Testis (tissue), 3 donors: ENCODE measurements around the gene ZDHHC7. TPM values are rescaled to one million over a fixed set of nuclear protein-coding genes. Genes with fewer than 3 reads are reported as not detected.
"Not testable (repeated sequence)": the region's sequence is repeated elsewhere in the genome, so short reads cannot be mapped to it uniquely, and the experiment has no call there.

Experiments used
- DNase-seq: peaks from one replicate; pipeline ENCODE4 v3.0.0-alpha.2; 2019
- H3K27ac ChIP-seq, 2 donors: fragments of 200-600 bp; sonication (generic); one replicate each; pipeline ENCODE4 v1.5.1; 2019
- H3K27me3 ChIP-seq: fragments of 200-600 bp; sonication (generic); one replicate; pipeline ENCODE4 v1.5.1; 2019
- H3K36me3 ChIP-seq: fragments of 200-600 bp; sonication (generic); one replicate; pipeline ENCODE4 v1.5.1; 2017; ENCODE audit warnings: low read depth; ENCODE audit errors: missing control alignments
- H3K4me1 ChIP-seq: fragments of 200-600 bp; sonication (generic); one replicate; pipeline ENCODE4 v1.5.1; 2019
- H3K4me3 ChIP-seq, 2 donors: fragments of 200-600 bp; sonication (generic); one replicate each; pipeline ENCODE4 v1.5.1; 2017 to 2019
- H3K9me3 ChIP-seq: fragments of 200-600 bp; sonication (generic); one replicate; pipeline ENCODE4 v1.5.1; 2017
- POLR2A ChIP-seq: fragments of 450-650 bp; IDR thresholded peaks from one replicate; pipeline ENCODE4 v1.6.1; 2017; ENCODE audit warnings: antibody characterized with exemption, mild to moderate bottlenecking, moderate library complexity
- WGBS, 2 donors: methylation state at CpG; one replicate each; pipeline ENCODE4 v1.1.5; 2018; 5-methylcytosine and 5-hydroxymethylcytosine counted together
- intact Hi-C: fragments of 100-400 bp; cut with DNase I; formaldehyde crosslinking; loops from one replicate; pipeline ENCODE4 v1.15.1; 2023; ENCODE audit warnings: low total_unique reads
- polyA plus RNA-seq: library from polyadenylated mRNA; stranded (reverse); fragments of 350-450 nt; fragmentation: Illumina TruSeq; extraction: RNeasy Lipid Tissue Mini Kit (QIAGEN cat#74804); gene quantifications from one replicate; pipeline ENCODE4 v1.2.3, GENCODE V29; 2014; ENCODE audit warnings: low read depth, low replicate concordance; ENCODE audit not compliant: insufficient read depth
- total RNA-seq, 2 donors: library from RNA; depleted of rRNA; stranded (reverse); fragments of >200 nt; gene quantifications; one replicate each; pipeline ENCODE4 v1.2.3, GENCODE V29; 2016
- TF ChIP-seq, protein P1 (sequence below), 3 experiments: fragments of 450-650 bp in 2 of 3; fragments of 200-600 bp in 1 of 3; sonication (generic) in 1 of 3; IDR thresholded peaks; one replicate each; pipeline ENCODE4 v1.5.1; 2016 to 2019; ENCODE audit warnings: antibody characterized with exemption in 3 of 3, mild to moderate bottlenecking in 2 of 3, moderate library complexity in 1 of 3

ZDHHC7 gene
- total and polyA plus RNA-seq, 3 donors from 2014 or later: 29.4 to 42.7 (median 35.0) TPM

DNA sequence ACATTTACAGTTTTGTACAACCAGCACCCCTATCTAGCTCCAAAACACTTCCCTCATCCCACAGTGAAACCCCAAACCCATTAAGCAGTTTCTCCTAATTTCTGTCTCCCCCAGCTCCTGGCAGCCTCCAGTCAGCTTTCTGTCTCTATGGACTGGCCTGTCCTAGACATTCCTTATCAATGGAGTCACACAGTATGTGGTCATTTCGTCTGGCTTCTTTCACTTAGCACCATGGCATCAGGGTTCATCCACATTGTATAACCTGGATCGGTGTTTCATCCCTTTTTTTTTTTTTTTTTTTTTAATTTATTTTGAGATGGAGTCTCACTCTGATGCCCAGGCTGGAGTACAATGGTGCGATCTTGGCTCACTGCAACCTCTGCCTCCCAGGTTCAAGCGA, 68.5 kb downstream of the ZDHHC7 start:
- Histone ChIP-seq H3K9me3 (no peaks in the 10 kb centered on the region), H3K27me3 (no peaks in the 10 kb centered on the region), H3K4me3 (no peak overlapping the region), H3K4me1 (peaks cover 7% of the 10 kb centered on the region), H3K36me3 (no peaks in the 10 kb centered on the region), H3K27ac (no peak overlapping the region)
- TF ChIP-seq POLR2A: no peak
- TF ChIP-seq, protein P1, sequence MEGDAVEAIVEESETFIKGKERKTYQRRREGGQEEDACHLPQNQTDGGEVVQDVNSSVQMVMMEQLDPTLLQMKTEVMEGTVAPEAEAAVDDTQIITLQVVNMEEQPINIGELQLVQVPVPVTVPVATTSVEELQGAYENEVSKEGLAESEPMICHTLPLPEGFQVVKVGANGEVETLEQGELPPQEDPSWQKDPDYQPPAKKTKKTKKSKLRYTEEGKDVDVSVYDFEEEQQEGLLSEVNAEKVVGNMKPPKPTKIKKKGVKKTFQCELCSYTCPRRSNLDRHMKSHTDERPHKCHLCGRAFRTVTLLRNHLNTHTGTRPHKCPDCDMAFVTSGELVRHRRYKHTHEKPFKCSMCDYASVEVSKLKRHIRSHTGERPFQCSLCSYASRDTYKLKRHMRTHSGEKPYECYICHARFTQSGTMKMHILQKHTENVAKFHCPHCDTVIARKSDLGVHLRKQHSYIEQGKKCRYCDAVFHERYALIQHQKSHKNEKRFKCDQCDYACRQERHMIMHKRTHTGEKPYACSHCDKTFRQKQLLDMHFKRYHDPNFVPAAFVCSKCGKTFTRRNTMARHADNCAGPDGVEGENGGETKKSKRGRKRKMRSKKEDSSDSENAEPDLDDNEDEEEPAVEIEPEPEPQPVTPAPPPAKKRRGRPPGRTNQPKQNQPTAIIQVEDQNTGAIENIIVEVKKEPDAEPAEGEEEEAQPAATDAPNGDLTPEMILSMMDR (IDR thresholded peaks at IDR 0.05): no peak
- DNase-seq: no peak
- intact Hi-C loops: no loop called here
- 94 to 96% methylated on average over 4 of the region's 4 CpGs for WGBS, 2 donors

DNA sequence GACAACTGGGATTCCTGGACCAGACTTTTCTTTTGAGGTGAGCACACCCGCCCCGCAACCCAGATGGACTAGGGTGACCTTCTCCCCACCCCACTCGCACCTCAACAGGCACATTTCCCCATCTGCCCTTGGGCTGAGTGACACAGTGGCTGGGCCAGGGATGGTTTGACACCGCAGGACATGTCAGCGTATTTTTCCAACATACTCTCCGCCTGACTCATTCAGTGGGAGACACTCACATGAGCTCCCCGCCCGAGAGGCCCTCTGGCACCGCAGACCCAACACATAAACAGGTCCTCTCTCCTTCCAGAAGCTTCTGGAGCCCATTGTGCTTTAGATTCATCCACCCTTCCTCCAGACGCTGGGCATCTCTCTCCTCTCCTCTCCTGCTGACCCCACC, 69.4 kb downstream of the ZDHHC7 start:
- TF ChIP-seq POLR2A: no peak
- TF ChIP-seq, protein P1 (IDR thresholded peaks at IDR 0.05): no peak
- H3K27ac ChIP-seq: no peak overlapping the region
- no peak for DNase-seq
- intact Hi-C loops: no loop called here
- WGBS, 2 donors: 89 to 91% methylated on average over 10 of the region's 10 CpGs
- H3K4me3 ChIP-seq: no peak overlapping the region
- no peaks in the 10 kb centered on the region for H3K9me3 ChIP-seq
- H3K36me3 ChIP-seq: no peaks in the 10 kb centered on the region
- peaks cover 7% of the 10 kb centered on the region for H3K4me1 ChIP-seq
- no peaks in the 10 kb centered on the region for H3K27me3 ChIP-seq

DNA sequence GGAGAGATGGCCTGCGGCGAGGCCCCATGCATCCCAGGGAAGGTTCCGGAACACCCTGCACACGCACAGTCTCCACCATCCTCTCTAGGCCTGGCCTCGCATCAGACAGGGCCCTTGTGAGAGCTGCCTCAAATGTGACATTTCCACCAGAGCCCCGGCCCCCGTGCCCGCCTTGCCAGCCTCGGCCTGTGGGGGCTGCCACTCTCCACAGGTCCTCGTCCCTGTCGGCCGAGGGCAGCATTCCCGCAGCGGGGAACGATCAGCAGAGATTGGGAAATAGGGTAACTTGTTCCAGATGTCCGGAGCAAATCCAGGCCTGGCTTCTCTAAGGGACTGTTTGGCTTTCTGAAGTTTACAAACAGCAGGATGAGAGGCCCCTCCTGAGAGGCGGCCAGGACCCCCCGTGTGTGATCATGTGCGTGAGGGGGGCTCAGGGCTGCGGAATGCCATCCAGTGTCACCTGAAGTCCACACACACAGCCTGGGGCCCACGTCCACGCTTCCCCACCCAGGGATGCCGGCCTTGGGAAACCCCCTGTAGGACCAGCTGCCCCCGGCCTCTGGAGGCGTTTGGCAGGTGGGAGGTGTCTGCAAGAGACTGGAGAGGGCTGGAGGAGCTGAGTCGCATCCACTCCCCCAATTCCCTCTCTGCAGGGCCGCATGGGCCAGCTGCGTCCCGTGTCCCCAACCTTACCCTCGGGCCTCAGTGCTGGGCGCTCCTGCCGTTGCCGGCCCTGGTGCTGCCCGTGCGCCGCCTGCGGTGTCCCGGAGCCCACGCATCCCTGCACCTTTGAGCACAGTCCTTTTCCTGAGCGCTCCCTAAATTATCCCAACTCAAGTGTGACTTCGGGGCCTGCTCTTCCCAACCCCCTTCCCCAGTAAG, 70.4 kb downstream of the ZDHHC7 start:
- TF ChIP-seq POLR2A: no peak
- TF ChIP-seq, protein P1 (IDR thresholded peaks at IDR 0.05): peak in 1 of 3 experiments; percentile 12
- Histone ChIP-seq H3K27ac (peak overlapping the region in 1 of 2 donors; percentile 30), H3K4me1 (peaks cover 7% of the 10 kb centered on the region), H3K36me3 (no peaks in the 10 kb centered on the region), H3K9me3 (no peaks in the 10 kb centered on the region), H3K4me3 (no peak overlapping the region), H3K27me3 (no peaks in the 10 kb centered on the region)
- 60 to 77% methylated on average over 19 to 40 of the region's 41 CpGs for WGBS, 2 donors
- intact Hi-C loops: no loop called here
- DNase-seq: peak; percentile 37

DNA sequence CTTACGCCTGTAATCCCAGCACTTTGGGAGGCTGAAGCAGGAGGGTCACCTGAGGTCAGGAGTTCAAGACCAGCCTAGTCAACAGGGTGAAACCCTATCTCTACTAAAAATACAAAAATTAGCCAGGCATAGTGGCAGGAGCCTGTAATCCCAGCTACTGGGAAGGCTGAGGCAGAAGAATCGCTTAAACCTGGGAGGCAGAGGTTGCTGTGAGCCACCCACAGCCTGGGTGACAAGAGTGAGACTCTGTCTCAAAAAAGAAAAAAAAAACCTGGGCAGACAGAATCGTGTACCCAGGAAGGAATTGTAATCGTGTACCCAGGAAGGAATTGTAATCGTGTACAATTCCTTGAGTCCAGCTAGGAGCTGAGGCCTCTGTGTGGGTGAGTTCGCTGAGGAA, 72.7 kb downstream of the ZDHHC7 start:
- H3K4me1 ChIP-seq: peaks cover 18% of the 10 kb centered on the region
- H3K4me3 ChIP-seq, DNase-seq, intact Hi-C loops, H3K27me3 ChIP-seq, H3K36me3 ChIP-seq, H3K27ac ChIP-seq, H3K9me3 ChIP-seq: not testable (repeated sequence)
- 86 to 87% methylated on average over 6 of the region's 6 CpGs for WGBS, 2 donors

DNA sequence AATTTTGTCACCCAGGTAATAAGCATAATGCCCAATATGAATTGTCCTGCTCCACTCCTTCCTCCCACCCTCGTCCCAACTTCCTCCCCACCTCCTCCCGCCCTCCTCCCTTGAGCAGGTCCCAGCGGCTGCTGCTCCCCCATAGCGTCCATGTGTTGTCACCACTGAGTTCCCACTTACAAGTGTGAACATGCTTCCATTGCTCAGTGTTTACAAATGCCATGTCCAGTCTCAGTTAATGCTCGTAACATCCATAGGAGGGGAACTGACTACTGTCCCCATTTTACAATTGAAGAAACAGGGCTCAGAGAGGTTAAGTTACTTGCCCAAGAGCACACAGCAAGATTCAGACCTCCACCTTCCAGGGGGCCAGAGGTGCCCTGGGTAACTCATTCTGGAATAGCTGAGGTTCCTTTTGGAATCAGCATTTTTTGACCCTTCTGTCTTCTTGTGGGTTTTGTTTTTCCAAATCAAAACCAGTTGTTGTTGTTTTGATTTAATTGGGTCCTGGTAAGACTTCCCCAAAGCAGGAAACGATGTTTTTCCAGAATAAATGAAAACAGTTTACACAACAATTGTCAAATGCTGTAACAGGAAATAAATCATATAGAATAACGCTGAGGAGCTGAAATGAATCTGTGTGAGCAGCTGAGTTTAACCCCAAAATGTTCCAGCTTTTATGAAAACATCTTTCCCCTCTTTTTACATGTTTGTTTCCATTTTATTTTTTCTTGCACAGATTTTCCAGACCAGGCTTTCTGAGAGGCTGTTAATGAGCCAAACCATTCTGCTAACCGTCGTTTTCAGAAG, 73.9 kb downstream of the ZDHHC7 start:
- no peaks in the 10 kb centered on the region for H3K36me3 ChIP-seq
- no peak for DNase-seq
- 71 to 80% methylated on average over 9 of the region's 9 CpGs for WGBS, 2 donors
- no peaks in the 10 kb centered on the region for H3K9me3 ChIP-seq
- H3K4me1 ChIP-seq: peaks cover 30% of the 10 kb centered on the region
- TF ChIP-seq POLR2A: no peak
- TF ChIP-seq, protein P1 (IDR thresholded peaks at IDR 0.05): no peak
- no peaks in the 10 kb centered on the region for H3K27me3 ChIP-seq
- no peak overlapping the region for H3K27ac ChIP-seq
- intact Hi-C loops: no loop called here
- H3K4me3 ChIP-seq: no peak overlapping the region
